GM21390 (cell line): ENCODE data around the gene MYRIP.
"Not testable (repeated sequence)": the region's sequence is repeated elsewhere in the genome, so short reads cannot be mapped to it uniquely, and the experiment has no call there.

Source experiments
- ATAC-seq: cut with Tn5 transposase; IDR thresholded peaks from one replicate; pipeline ENCODE4 v1.9.1; 2021; ENCODE audit not compliant: unreplicated experiment

The MYRIP gene

GRCh38 chr3:39806820-39807219, 2.6 kb upstream of the MYRIP start:
- no peak for ATAC-seq

GRCh38 chr3:39808467-39809180, 785 bp upstream of the MYRIP start:
- no peak for ATAC-seq

- no peak for ATAC-seq
Measured at GRCh38 chr3:39809995-39810595, 686 bp downstream of the MYRIP start.

GRCh38 chr3:39810647-39811161, 1.3 kb downstream of the MYRIP start:
- no peak for ATAC-seq

- ATAC-seq, result no peak
Measured at GRCh38 chr3:39811561-39811960, 2.2 kb downstream of the MYRIP start.

- no peak for ATAC-seq
Measured at GRCh38 chr3:39812537-39812936, 3.1 kb downstream of the MYRIP start.

GRCh38 chr3:39814007-39814406, 4.6 kb downstream of the MYRIP start:
- ATAC-seq, result no peak

GRCh38 chr3:39819899-39820298, 10.5 kb downstream of the MYRIP start:
- no peak for ATAC-seq

GRCh38 chr3:39833764-39834163, 24.4 kb downstream of the MYRIP start:
- ATAC-seq, result not testable (repeated sequence)

GRCh38 chr3:39839484-39839883, 30.1 kb downstream of the MYRIP start:
- ATAC-seq, result no peak

- ATAC-seq, result no peak
Measured at GRCh38 chr3:39843440-39843839, 34.0 kb downstream of the MYRIP start.

GRCh38 chr3:39848365-39848764, 39.0 kb downstream of the MYRIP start:
- ATAC-seq, result no peak

- ATAC-seq, result no peak
Measured at GRCh38 chr3:39849992-39850715, 40.7 kb downstream of the MYRIP start.

- no peak for ATAC-seq
Measured at GRCh38 chr3:39850716-39851032, 41.3 kb downstream of the MYRIP start.

- ATAC-seq, result no peak
Measured at GRCh38 chr3:39855517-39855916, 46.1 kb downstream of the MYRIP start.

GRCh38 chr3:39869890-39870289, 60.5 kb downstream of the MYRIP start:
- ATAC-seq, result no peak

GRCh38 chr3:39870706-39871105, 61.3 kb downstream of the MYRIP start:
- ATAC-seq, result no peak

- no peak for ATAC-seq
Measured at GRCh38 chr3:39879581-39879980, 70.2 kb downstream of the MYRIP start.

GRCh38 chr3:39882111-39882510, 72.7 kb downstream of the MYRIP start:
- ATAC-seq, result no peak

GRCh38 chr3:39892068-39892467, 82.7 kb downstream of the MYRIP start:
- no peak for ATAC-seq

- no peak for ATAC-seq
Measured at GRCh38 chr3:39896184-39896583, 86.8 kb downstream of the MYRIP start.

GRCh38 chr3:39900462-39901002, 91.1 kb downstream of the MYRIP start:
- no peak for ATAC-seq
